GM12878 (cell line): ENCODE data around the gene GDE1. TPM values are rescaled to one million over a fixed set of nuclear protein-coding genes. Genes with fewer than 3 reads are reported as not detected.
A peak's percentile ranks its signal among the peaks of the same experiment; 100 is the strongest.

Source experiments
- ATAC-seq: fragments of 200-7000 bp; cut with Tn5 transposase; 3 replicates; pipeline ENCODE4 v1.9.1; 2020; ENCODE audit warnings: mild to moderate bottlenecking, moderate library complexity
- BruUV-seq: library from RNA; stranded (reverse); fragments of 400-500 nt; replicated peaks from 2 replicates; lab custom pipeline; 2021; lab: Mats Ljungman, UMichigan
- CTCF ChIA-PET: fragments of 300-600 bp; sonication (Branson Sonifier 250); formaldehyde crosslinking; extraction: SDS; loops from one replicate; lab custom pipeline; 2021; ENCODE audit warnings: inconsistent platforms; lab: Yijun Ruan, JAX
- POLR2A ChIA-PET: fragments of 350-600 bp; formaldehyde crosslinking; extraction: SDS; loops from one replicate; lab custom pipeline; 2021; ENCODE audit warnings: inconsistent platforms; lab: Charles Lee
- RAD21 ChIA-PET: fragments of 300-600 bp; sonication (Branson Sonifier 250); formaldehyde crosslinking; loops from one replicate; lab custom pipeline; 2023; ENCODE audit warnings: antibody characterized with exemption; ENCODE audit not compliant: unreplicated experiment; lab: Charles Lee
- SMC1A ChIA-PET: fragments of 300-600 bp; sonication (Branson Sonifier 250); formaldehyde crosslinking; loops from one replicate; lab custom pipeline; 2023; ENCODE audit not compliant: unreplicated experiment, uncharacterized antibody; lab: Charles Lee
- DNase-seq: peaks from one replicate; pipeline ENCODE4 v3.0.0-alpha.2; 2011; ENCODE audit warnings: low read depth, low spot score
- FAIRE-seq: peaks from 3 replicates; lab custom pipeline; 2011; peaks lifted over from hg19 to GRCh38; lab: Jason Lieb, UNC
- H2AFZ ChIP-seq: 2 replicates; pipeline ENCODE4 v1.6.0; 2011; ENCODE audit warnings: low read depth, low read length, control low read depth; ENCODE audit not compliant: control insufficient read depth
- H3K27ac ChIP-seq: 2 replicates; pipeline ENCODE4 v1.5.1; 2011; ENCODE audit warnings: control low read depth; ENCODE audit not compliant: control insufficient read depth, insufficient read depth
- H3K27me3 ChIP-seq, 2 experiments: replicated peaks in 1 of 2; 2 replicates each; pipeline versions ENCODE4 v1.6.0 to v1.6.1; 2011; ENCODE audit warnings: low read length in 1 of 2; ENCODE audit not compliant: control insufficient read depth in 2 of 2, insufficient read depth in 2 of 2
- H3K36me3 ChIP-seq, 2 experiments: 2 replicates each; pipeline ENCODE4 v1.5.1; 2011; ENCODE audit warnings: low read length in 1 of 2; ENCODE audit not compliant: control insufficient read depth in 2 of 2, insufficient read depth in 2 of 2
- H3K4me1 ChIP-seq: 2 replicates; pipeline ENCODE4 v1.6.1; 2011; ENCODE audit warnings: mild to moderate bottlenecking, low read length, moderate library complexity, mixed read lengths; ENCODE audit not compliant: control insufficient read depth, insufficient read depth
- H3K4me2 ChIP-seq: 2 replicates; pipeline ENCODE4 v1.6.0; 2011; ENCODE audit warnings: control low read depth; ENCODE audit not compliant: control insufficient read depth, insufficient read depth
- H3K4me3 ChIP-seq: fragments of 200-600 bp; sonication (generic); 2 replicates; pipeline ENCODE4 v1.5.1; 2016
- H3K79me2 ChIP-seq: 2 replicates; pipeline ENCODE4 v1.6.0; 2011; ENCODE audit warnings: low read length; ENCODE audit not compliant: control insufficient read depth, insufficient read depth
- H3K9ac ChIP-seq: 2 replicates; pipeline ENCODE4 v1.8.0; 2011; ENCODE audit warnings: low read length, control low read depth, mixed read lengths; ENCODE audit not compliant: control insufficient read depth, insufficient read depth
- H3K9me3 ChIP-seq: replicated peaks from 3 replicates; pipeline ENCODE4 v1.5.1; 2011; ENCODE audit warnings: mild to moderate bottlenecking, low read length; ENCODE audit not compliant: control insufficient read depth, insufficient read depth
- H4K20me1 ChIP-seq: 2 replicates; pipeline ENCODE4 v1.6.0; 2011; ENCODE audit not compliant: control insufficient read depth, insufficient read depth
- CUX1 ChIP-seq: IDR thresholded peaks from 2 replicates; pipeline ENCODE4 v1.6.1; 2012; ENCODE audit warnings: improper control_type of control experiment, low read depth, low read length; ENCODE audit not compliant: insufficient replicate concordance
- E2F4 ChIP-seq: IDR thresholded peaks from 2 replicates; pipeline ENCODE4 v1.6.1; 2012; ENCODE audit warnings: low read depth, low read length, improper control_type of control experiment
- ETV6 ChIP-seq, 2 experiments: fragments of 450-650 bp in 1 of 2; IDR thresholded peaks in 1 of 2; conservative IDR thresholded peaks in 1 of 2; 2 replicates each; pipeline ENCODE4 v1.6.1; 2014; ENCODE audit warnings: antibody characterized with exemption in 1 of 2, borderline replicate concordance in 1 of 2, low read depth in 1 of 2, mild to moderate bottlenecking in 1 of 2, moderate library complexity in 1 of 2
- FOXK2 ChIP-seq: fragments of 450-650 bp; IDR thresholded peaks from 2 replicates; pipeline ENCODE4 v1.6.1; 2017; ENCODE audit warnings: mild to moderate bottlenecking, moderate library complexity
- MYB ChIP-seq: fragments of 150-350 bp; IDR thresholded peaks from 2 replicates; pipeline ENCODE4 v1.6.1; 2014; ENCODE audit warnings: mild to moderate bottlenecking, low read depth, low read length, borderline replicate concordance
- SRF ChIP-seq, 2 experiments: IDR thresholded peaks; 2 replicates each; pipeline ENCODE4 v1.6.1; 2011; ENCODE audit warnings: low read depth in 2 of 2, low read length in 2 of 2, mild to moderate bottlenecking in 1 of 2, moderate library complexity in 1 of 2
- ZNF592 ChIP-seq: fragments of 450-650 bp; IDR thresholded peaks from 2 replicates; pipeline ENCODE4 v1.6.1; 2017; ENCODE audit warnings: mild to moderate bottlenecking, moderate library complexity
- ZNF622 ChIP-seq: fragments of 450-650 bp; IDR thresholded peaks from 2 replicates; pipeline ENCODE4 v1.6.1; 2017; ENCODE audit warnings: mild to moderate bottlenecking, inconsistent platforms
- WGBS: methylation state at CpG from one replicate; pipeline ENCODE4 v1.1.6; 2016; ENCODE audit warnings: low lambda C conversion rate; ENCODE audit not compliant: insufficient replicate concordance, insufficient coverage; ENCODE audit errors: missing lambda C conversion rate; 5-methylcytosine and 5-hydroxymethylcytosine counted together
- in situ Hi-C: fragments of 300-500 bp; cut with MboI; formaldehyde crosslinking; loops from 9 replicates; pipeline ENCODE4 v1.14.3; 2018; ENCODE audit warnings: mixed read lengths
- intact Hi-C: fragments of 100-400 bp; cut with micrococcal nuclease; formaldehyde crosslinking; loops from one replicate; pipeline ENCODE4 v1.14.2; 2022; ENCODE audit not compliant: unreplicated experiment
- polyA plus RNA-seq, 11 experiments: library from polyadenylated mRNA; depleted of rRNA in 4 of 11; unstranded in 6 of 11; stranded (reverse) in 5 of 11; fragments of >200 nt; fragmentation: Nextera tagmentation in 4 of 11; fragmentation: Illumina TruSeq in 1 of 11; extraction: Ambion mirVana in 4 of 11; extraction: Trizol in 1 of 11; gene quantifications; 1 replicate in 1 of 11; 2 replicates in 10 of 11; pipeline versions ENCODE4 v1.2.1 to v1.2.3, GENCODE V29; 2011 to 2016; ENCODE audit warnings: inconsistent platforms in 2 of 11, missing spikeins in 2 of 11, low read depth in 1 of 11
- total RNA-seq, 4 experiments: library from RNA; depleted of rRNA in 3 of 4; stranded (reverse); fragments of >200 nt in 3 of 4; fragmentation: Illumina TruSeq in 1 of 4; extraction: Trizol in 1 of 4; gene quantifications; 2 replicates each; pipeline versions ENCODE4 v1.2.1 to v1.2.3, GENCODE V29; 2013 to 2021

The GDE1 gene
- total and polyA plus RNA-seq, 10 of the 15 experiments (the other 5 are each of a cell fraction or from before 2014, with no cell fraction given): 14.8 to 31.8 (median 21.0) TPM

GRCh38 chr16:19524616-19525384 is 2.9 kb upstream of the GDE1 start (continued):
- TF ChIP-seq ZNF592 (no peak), ETV6 (conservative IDR thresholded peaks at IDR 0.05 in 1 of 2, IDR thresholded peaks at IDR 0.05 in 1 of 2; ENCODE audit: borderline replicate concordance in 1 of 2, low read depth in 1 of 2) (no peak)

- ChIA-PET SMC1A (interaction anchor here (0.8 to 4.5 kb wide), 6 partner anchors 10 to 146 kb away, joined by 3 to 19 read pairs (median 3); partner anchors contain the start of gene VPS35L), POLR2A (interaction anchor here (0.5 to 2.6 kb wide), 4 partner anchors 29 to 1214 kb away, joined by 4 to 23 read pairs (median 6); partner anchors contain the start of gene VPS35L), RAD21 (interaction anchor here (0.6 to 2.5 kb wide), 5 partner anchors 8 to 408 kb away, joined by 3 to 24 read pairs (median 4); partner anchors contain the start of gene VPS35L), CTCF (interaction anchor here (3.8 to 5.2 kb wide), 2 partner anchors 21 to 31 kb away, joined by 20 to 56 read pairs; partner anchors contain the start of gene VPS35L)
- DNase-seq (no peak), ATAC-seq (peak; percentile 3), FAIRE-seq (no peak)
- H4K20me1 ChIP-seq: no peaks in the 10 kb centered on the region
- H3K4me2 ChIP-seq: peak overlapping the region; percentile 84
- BruUV-seq: no TSS peak
- TF ChIP-seq FOXK2 (no peak), MYB (no peak), E2F4 (no peak), ZNF622 (no peak), CUX1 (peak; percentile 25), SRF (IDR thresholded peaks at IDR 0.05; ENCODE audit: low read depth in 2 of 2, low read length in 2 of 2) (no peak)
- in situ Hi-C loops (loop anchor here (10.0 kb wide), 1 partner anchor 729 kb away; the partner anchor contains the start of gene RPS15A), intact Hi-C loops (loop anchor here (2.0 to 5.0 kb wide), 2 partner anchors 31 to 457 kb away; partner anchors contain the start of genes COQ7 and VPS35L)
- no peaks in the 10 kb centered on the region for H3K9me3 ChIP-seq
- peak overlapping the region; percentile 69 for H3K4me3 ChIP-seq
- H3K27me3 ChIP-seq: no peaks in the 10 kb centered on the region
- peak overlapping the region; percentile 89 for H2AFZ ChIP-seq
- H3K9ac ChIP-seq: peak overlapping the region; percentile 57
- peaks cover 11% of the 10 kb centered on the region for H3K4me1 ChIP-seq
- H3K27ac ChIP-seq: peak overlapping the region; percentile 72
- under 1% methylated on average over 11 of the region's 11 CpGs for WGBS
- peaks cover 58% of the 10 kb centered on the region for H3K79me2 ChIP-seq
- no peaks in the 10 kb centered on the region; a peak in 2 of 4 replicates for H3K36me3 ChIP-seq
Observed at GRCh38 chr16:19524356-19524615, 2.4 kb upstream of the GDE1 start.
